ENCODE measurements around the gene SRRD. TPM values are rescaled to one million over a fixed set of nuclear protein-coding genes. Genes with fewer than 3 reads are reported as not detected.
A peak's percentile ranks its signal among the peaks of the same experiment; 100 is the strongest.

The SRRD gene
- total RNA-seq, 2 donors from 2014 or later = 28.6 to 31.8 TPM

DNA sequence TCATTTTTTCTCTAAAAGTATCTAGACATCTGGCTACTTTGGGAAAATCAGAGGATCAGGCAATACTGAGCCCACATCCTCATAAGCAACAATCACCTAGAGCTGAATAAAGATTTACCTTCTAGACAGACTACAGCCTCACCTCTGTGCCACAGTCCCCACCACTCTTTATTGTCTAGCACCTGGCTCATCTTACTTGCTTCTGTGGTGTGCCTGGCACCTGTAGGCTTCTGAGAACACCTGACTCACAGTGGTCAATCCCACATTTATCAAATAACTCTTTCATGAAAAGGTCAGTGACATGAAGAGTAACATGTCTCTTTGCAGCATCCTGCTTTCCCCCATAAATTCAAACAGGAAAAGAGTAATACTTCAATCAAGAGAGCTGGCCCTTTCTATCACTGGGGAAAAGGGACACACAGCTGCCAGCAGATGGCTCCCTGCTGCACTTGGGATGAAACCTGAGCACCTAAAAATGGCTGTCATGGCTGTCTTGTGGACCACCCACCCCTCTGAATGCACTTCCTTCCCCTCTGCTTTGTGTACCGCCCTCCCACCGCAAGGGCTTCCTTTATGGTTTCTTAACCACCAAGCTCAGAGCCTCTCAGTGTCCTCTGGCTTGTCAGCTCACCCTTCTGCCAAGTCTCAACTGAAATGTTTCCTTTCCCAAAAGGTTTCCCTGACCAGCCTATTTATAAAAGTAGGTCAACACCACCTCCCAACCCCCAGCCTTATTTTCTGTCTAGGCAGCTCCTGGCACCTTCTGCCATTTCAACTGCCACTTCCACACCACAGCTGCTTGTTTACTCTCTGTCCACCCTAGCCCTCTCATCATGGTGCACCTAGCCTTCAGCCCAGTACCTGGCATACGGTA, 19.2 kb downstream of the SRRD start:
- peak overlapping the region; percentile 81 to 96 for H3K27ac Mint-ChIP-seq

DNA sequence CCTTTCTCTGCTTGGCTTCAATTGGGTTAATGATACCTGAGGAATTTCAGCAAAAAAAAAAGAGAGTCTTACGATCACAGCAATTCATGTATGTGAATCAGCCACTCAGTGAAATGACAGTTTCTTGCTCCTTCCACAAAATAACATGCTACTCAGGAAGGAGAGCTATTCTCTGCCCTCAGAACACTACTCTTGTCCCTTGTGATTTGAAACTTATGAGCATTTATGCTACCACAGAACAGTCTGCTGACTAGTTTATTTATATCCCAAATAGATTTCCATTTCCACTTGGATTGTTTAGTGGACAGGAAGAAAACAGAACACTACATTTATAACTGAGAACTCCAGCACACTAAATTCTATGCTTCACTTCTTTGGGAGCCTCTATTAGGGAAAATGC, 20.1 kb downstream of the SRRD start:
- ATAC-seq = no peak

More for the DNA sequence above, 19.2 kb downstream of the SRRD start:
- no peaks in the 10 kb centered on the region for H3K9me3 Mint-ChIP-seq
- H3K36me3 Mint-ChIP-seq = peaks cover 50% of the 10 kb centered on the region
- peak; percentile 87 to 95 for ATAC-seq
- DNase-seq (ENCODE audit: low spot score) = peak; percentile 73
- H3K27me3 Mint-ChIP-seq = no peaks in the 10 kb centered on the region
- peak overlapping the region; percentile 59 for H3K4me3 Mint-ChIP-seq
- peaks cover 25% of the 10 kb centered on the region in 2 donors for H3K4me1 Mint-ChIP-seq (ENCODE audit: low read depth in 2 of 2)

DNA sequence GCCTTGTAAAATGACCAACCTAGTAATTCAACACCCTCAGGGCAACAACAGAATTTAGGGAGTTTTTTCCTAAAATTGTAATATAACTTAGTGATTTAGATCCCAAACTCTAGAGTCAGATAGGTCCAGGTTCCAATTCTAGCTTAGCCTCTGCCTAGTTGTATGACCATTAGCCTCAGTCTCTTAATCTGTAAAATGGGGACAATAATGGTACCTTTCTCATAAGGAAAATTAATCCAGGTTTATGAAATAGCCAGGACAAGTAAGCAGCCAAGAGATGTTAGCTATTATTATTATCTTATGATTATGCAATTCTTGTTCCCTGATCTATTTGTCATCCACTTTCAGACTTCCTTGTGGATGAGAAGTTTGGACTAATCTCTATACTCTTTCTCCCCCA, 24.5 kb downstream of the SRRD start:
- peaks cover 36% of the 10 kb centered on the region for H3K36me3 Mint-ChIP-seq
- DNase-seq (ENCODE audit: low spot score) = no peak
- H3K27ac Mint-ChIP-seq = no peak overlapping the region
- H3K4me1 Mint-ChIP-seq (ENCODE audit: low read depth in 2 of 2) = peaks cover 39 to 40% of the 10 kb centered on the region in 2 donors
- no peaks in the 10 kb centered on the region for H3K9me3 Mint-ChIP-seq
- no peak overlapping the region for H3K4me3 Mint-ChIP-seq
- no peak for ATAC-seq
- H3K27me3 Mint-ChIP-seq = no peaks in the 10 kb centered on the region

More for the DNA sequence above, 20.1 kb downstream of the SRRD start:
- H3K27me3 Mint-ChIP-seq = no peaks in the 10 kb centered on the region
- H3K36me3 Mint-ChIP-seq = peaks cover 50% of the 10 kb centered on the region
- H3K27ac Mint-ChIP-seq = peak overlapping the region; percentile 81 to 96
- no peaks in the 10 kb centered on the region for H3K9me3 Mint-ChIP-seq
- DNase-seq (ENCODE audit: low spot score) = no peak
- peak overlapping the region; percentile 59 for H3K4me3 Mint-ChIP-seq
- H3K4me1 Mint-ChIP-seq (ENCODE audit: low read depth in 2 of 2) = peaks cover 25% of the 10 kb centered on the region in 2 donors

DNA sequence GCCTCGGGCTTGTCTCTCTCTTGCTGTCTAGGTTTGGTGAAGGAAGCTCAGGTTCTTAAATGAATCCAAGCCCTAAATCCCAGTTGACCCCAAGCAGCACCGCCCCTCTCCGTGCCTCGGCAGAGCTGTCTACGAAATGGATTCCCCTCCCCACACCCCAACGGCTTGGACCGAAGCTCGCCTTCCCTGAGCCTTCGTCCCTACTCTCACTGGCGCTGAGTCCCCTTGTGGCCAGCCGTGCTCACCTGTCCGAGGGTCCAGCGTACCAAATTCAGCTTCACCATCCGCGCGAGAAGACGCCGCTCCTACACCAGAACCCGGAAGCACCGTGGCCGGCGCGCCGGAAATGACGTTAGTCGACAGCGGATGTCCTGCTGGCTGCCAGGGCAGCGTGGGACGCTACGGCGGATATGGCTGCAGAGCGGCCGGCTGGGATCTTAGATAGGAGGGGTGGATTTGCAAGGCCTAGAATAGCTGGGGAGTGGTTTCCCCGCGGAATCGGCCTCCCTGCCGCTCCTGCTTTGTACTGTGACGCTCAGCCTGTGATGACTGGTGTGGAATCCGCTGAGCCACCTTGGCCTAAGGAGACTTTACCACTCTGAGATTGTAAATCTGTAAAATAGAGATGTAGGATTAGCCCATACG, 28.6 kb downstream of the SRRD start, which contains the start of gene TFIP11:
TFIP11 (minus strand) TSS at position 325 of the 645 bp plus-strand sequence. CDS start 2,201 bp downstream, outside the sequence.
- peak; percentile 98 to 99 for ATAC-seq
- peaks cover 37 to 39% of the 10 kb centered on the region in 2 donors for H3K4me1 Mint-ChIP-seq (ENCODE audit: low read depth in 2 of 2)
- peaks cover 11% of the 10 kb centered on the region for H3K36me3 Mint-ChIP-seq
- H3K27me3 Mint-ChIP-seq = no peaks in the 10 kb centered on the region
- DNase-seq (ENCODE audit: low spot score) = peak; percentile 95
- H3K9me3 Mint-ChIP-seq = no peaks in the 10 kb centered on the region
- H3K27ac Mint-ChIP-seq = peak within 1 kb of the TSS; percentile 92 to 99
- peak within 1 kb of the TSS; percentile 99 for H3K4me3 Mint-ChIP-seq

GRCh38 chr22:26513838-26514237, 30.2 kb downstream of the SRRD start:
- Mint-ChIP-seq H3K27me3 (no peaks in the 10 kb centered on the region), H3K4me1 (ENCODE audit: low read depth in 2 of 2) (peaks cover 37 to 39% of the 10 kb centered on the region in 2 donors), H3K9me3 (no peaks in the 10 kb centered on the region), H3K36me3 (peaks cover 11% of the 10 kb centered on the region), H3K27ac (peak overlapping the region; percentile 92 to 99), H3K4me3 (peak overlapping the region; percentile 99)
- DNase-seq (ENCODE audit: low spot score) (no peak), ATAC-seq (no peak)

- no peak for ATAC-seq
Measured at GRCh38 chr22:26514419-26515161, 30.9 kb downstream of the SRRD start.

GRCh38 chr22:26515931-26516330, 32.3 kb downstream of the SRRD start:
- Mint-ChIP-seq H3K27me3 (no peaks in the 10 kb centered on the region), H3K9me3 (no peaks in the 10 kb centered on the region), H3K4me1 (ENCODE audit: low read depth in 2 of 2) (peaks cover 27 to 30% of the 10 kb centered on the region in 2 donors), H3K4me3 (no peak overlapping the region), H3K27ac (no peak overlapping the region), H3K36me3 (no peaks in the 10 kb centered on the region)
- ATAC-seq = no peak
- DNase-seq (ENCODE audit: low spot score) = no peak

More at GRCh38 chr22:26514419-26515161, 30.9 kb downstream of the SRRD start:
- Mint-ChIP-seq H3K4me1 (ENCODE audit: low read depth in 2 of 2) (peaks cover 34 to 37% of the 10 kb centered on the region in 2 donors), H3K27ac (no peak overlapping the region), H3K9me3 (no peaks in the 10 kb centered on the region), H3K36me3 (peaks cover 5% of the 10 kb centered on the region), H3K4me3 (peak overlapping the region; percentile 1), H3K27me3 (no peaks in the 10 kb centered on the region)
- DNase-seq (ENCODE audit: low spot score) = no peak

DNA sequence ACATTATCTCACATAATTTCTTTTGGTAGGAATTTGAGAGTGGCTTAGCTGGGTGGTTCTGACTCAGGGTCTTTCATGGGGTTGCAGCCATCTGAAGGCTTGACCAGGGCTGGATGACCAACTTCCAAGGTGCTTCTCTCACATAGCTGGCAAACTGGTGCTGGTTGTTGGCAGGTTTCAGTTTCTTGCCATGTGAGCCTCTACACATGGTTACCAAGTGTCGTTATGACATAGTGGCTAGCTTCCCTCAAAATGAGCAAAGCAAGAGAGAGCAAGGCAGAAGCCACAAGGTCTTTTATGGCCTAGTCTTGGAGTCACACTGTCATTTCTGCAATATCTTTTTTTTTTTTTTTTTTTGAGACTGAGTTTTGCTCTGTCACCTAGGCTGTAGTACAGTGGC, 32.8 kb downstream of the SRRD start:
- ATAC-seq (peak in 1 of 2 donors; percentile 35), DNase-seq (ENCODE audit: low spot score) (no peak)
- Mint-ChIP-seq H3K4me3 (no peak overlapping the region), H3K9me3 (no peaks in the 10 kb centered on the region), H3K27ac (no peak overlapping the region), H3K36me3 (no peaks in the 10 kb centered on the region), H3K4me1 (ENCODE audit: low read depth in 2 of 2) (peaks cover 22 to 24% of the 10 kb centered on the region in 2 donors), H3K27me3 (no peaks in the 10 kb centered on the region)

- H3K27me3 Mint-ChIP-seq = no peaks in the 10 kb centered on the region
- H3K9me3 Mint-ChIP-seq = no peaks in the 10 kb centered on the region
- H3K27ac Mint-ChIP-seq = no peak overlapping the region
- DNase-seq (ENCODE audit: low spot score) = no peak
- no peaks in the 10 kb centered on the region for H3K36me3 Mint-ChIP-seq
- ATAC-seq = no peak
- peaks cover 18 to 19% of the 10 kb centered on the region in 2 donors for H3K4me1 Mint-ChIP-seq (ENCODE audit: low read depth in 2 of 2)
- H3K4me3 Mint-ChIP-seq = no peak overlapping the region
Measured at GRCh38 chr22:26517429-26517828, 33.8 kb downstream of the SRRD start.

DNA sequence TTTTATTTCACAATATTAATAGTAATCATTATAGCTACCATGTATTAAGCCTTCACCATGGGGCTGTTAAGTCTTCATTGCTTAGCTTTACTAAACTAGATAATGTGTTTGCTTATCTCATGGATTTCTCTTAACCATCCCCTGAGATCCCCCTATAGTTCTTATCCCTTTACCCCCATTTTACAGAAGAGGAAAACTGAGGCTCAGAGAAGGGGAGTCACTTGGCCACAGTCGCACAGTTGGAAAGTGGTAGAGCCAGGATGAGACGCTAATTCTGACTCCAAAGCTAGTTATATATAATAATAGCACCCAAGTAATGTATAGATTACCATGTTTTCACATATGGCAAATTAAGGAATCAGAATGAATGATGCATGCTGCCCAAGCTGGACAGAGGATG, 38.3 kb downstream of the SRRD start:
- peak overlapping the region in 1 of 2 donors; percentile 15 for H3K27ac Mint-ChIP-seq
- H3K4me3 Mint-ChIP-seq = no peak overlapping the region
- ATAC-seq (no peak), DNase-seq (ENCODE audit: low spot score) (no peak)
- H3K9me3 Mint-ChIP-seq = no peaks in the 10 kb centered on the region
- peaks cover 11% of the 10 kb centered on the region for H3K36me3 Mint-ChIP-seq
- no peaks in the 10 kb centered on the region for H3K4me1 Mint-ChIP-seq (ENCODE audit: low read depth in 2 of 2)
- no peaks in the 10 kb centered on the region for H3K27me3 Mint-ChIP-seq

DNA sequence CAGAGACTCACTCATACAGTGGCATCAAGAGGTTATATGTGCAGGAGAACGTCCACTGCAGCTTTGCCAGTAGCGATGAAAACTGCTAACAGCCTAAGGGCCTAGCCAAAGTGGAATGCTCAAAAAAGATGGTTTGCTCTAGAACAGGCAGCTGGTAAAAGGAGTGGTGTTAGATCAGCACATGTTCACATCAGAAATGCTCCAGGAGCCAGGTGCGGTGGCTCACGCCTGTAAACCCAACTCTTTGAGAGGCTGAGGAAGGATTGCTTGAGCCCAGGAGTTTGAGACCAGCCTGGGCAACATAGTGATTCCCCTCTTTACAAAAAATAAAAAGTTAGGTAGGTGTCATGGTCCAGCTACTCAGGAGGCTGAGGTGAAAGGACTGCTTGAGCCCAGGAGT, 38.9 kb downstream of the SRRD start:
- Mint-ChIP-seq H3K36me3 (peaks cover 11% of the 10 kb centered on the region), H3K9me3 (no peaks in the 10 kb centered on the region), H3K4me3 (no peak overlapping the region), H3K27ac (peak overlapping the region in 1 of 2 donors; percentile 15), H3K4me1 (ENCODE audit: low read depth in 2 of 2) (peaks cover 0 to under 1% of the 10 kb centered on the region in 2 donors), H3K27me3 (no peaks in the 10 kb centered on the region)
- DNase-seq (ENCODE audit: low spot score) = no peak
- ATAC-seq = no peak

DNA sequence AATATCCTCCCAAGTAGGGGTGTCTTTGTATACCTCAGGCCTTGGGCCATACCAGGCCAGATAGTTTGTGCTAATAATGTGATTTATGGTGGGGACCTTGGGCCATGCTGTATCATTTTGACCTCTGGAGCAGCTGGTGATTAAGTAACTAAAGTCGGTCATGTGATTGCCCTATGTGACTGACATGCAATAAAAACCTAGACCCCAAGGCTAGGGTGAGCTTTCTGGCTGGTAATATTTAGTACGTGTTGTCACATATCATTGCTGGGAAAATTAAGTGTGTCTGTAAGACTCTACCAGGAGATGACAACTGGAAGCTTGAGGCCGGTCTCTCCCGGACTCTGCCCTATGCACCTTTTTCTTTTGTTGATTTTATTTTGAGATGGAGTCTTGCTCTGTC, 41.2 kb downstream of the SRRD start:
- H3K36me3 Mint-ChIP-seq = peaks cover 11% of the 10 kb centered on the region
- no peak for ATAC-seq

GRCh38 chr22:26525946-26526564, 42.4 kb downstream of the SRRD start:
- H3K27ac Mint-ChIP-seq = peak overlapping the region; percentile 14 to 67
- DNase-seq (ENCODE audit: low spot score) (no peak), ATAC-seq (no peak)
- no peaks in the 10 kb centered on the region for H3K9me3 Mint-ChIP-seq
- no peaks in the 10 kb centered on the region for H3K27me3 Mint-ChIP-seq
- no peak overlapping the region for H3K4me3 Mint-ChIP-seq
- peaks cover 0 to 4% of the 10 kb centered on the region in 2 donors for H3K4me1 Mint-ChIP-seq (ENCODE audit: low read depth in 2 of 2)
- H3K36me3 Mint-ChIP-seq = peaks cover 17% of the 10 kb centered on the region

More for the DNA sequence above, 41.2 kb downstream of the SRRD start:
- no peak for DNase-seq (ENCODE audit: low spot score)
- no peaks in the 10 kb centered on the region for H3K9me3 Mint-ChIP-seq
- H3K27ac Mint-ChIP-seq = no peak overlapping the region
- H3K4me3 Mint-ChIP-seq = no peak overlapping the region
- H3K27me3 Mint-ChIP-seq = no peaks in the 10 kb centered on the region
- H3K4me1 Mint-ChIP-seq (ENCODE audit: low read depth in 2 of 2) = peaks cover 0 to 4% of the 10 kb centered on the region in 2 donors
